ELF-1 (cell line): ENCODE data around the gene PIGZ.

Experiments
- DNase-seq: peaks from one replicate; pipeline ENCODE4 v3.0.0-alpha.2; 2016; ENCODE audit warnings: low read depth, low spot score

The PIGZ gene

DNA sequence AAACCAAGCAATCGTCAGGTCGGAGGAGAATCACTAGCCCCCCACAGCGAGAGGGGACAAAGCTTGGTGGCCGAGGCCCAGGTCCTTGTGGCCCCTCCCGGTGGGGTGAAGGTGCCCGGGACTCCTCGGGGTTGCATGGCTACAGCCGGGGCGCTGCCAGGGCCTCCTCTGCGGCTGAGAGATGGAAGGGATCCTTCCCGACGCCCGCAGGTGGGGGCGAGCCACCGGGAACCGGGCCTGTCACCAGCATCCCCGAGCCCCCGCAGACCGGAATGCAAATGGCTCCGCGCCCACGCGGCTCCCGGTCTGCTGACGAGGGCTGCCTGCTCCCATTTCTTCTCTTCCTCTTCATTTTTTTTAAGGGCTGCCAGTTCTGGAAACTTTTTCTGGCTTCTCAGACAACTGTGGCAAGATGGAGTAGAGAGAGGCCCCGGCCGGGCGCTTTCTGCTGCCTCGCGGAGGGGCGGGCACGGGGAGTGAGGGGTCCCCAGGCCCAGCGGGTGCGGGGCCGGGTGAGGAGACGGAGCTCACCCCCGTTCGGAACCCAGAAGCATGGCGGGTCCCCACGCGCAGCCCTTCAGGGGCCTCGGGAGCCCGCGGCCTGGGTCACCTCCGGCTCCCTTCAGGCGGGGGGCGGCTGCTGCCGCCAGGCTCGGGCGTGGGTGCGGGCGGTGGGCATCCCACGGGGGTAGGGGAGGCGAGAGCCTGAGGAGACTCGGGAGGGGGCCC lies 33.5 kb upstream of the PIGZ start:
- no peak for DNase-seq

GRCh38 chr3:197001106-197001971 lies 32.7 kb upstream of the PIGZ start:
- peak; percentile 3 for DNase-seq

GRCh38 chr3:197000211-197000610 lies 31.6 kb upstream of the PIGZ start:
- peak; percentile 1 for DNase-seq

- DNase-seq = no peak
Measured at GRCh38 chr3:196998966-196999760, 30.5 kb upstream of the PIGZ start.

GRCh38 chr3:196997311-196997710 lies 28.7 kb upstream of the PIGZ start:
- no peak for DNase-seq

GRCh38 chr3:196996454-196997265 lies 28.0 kb upstream of the PIGZ start:
- DNase-seq = peak; percentile 1

DNA sequence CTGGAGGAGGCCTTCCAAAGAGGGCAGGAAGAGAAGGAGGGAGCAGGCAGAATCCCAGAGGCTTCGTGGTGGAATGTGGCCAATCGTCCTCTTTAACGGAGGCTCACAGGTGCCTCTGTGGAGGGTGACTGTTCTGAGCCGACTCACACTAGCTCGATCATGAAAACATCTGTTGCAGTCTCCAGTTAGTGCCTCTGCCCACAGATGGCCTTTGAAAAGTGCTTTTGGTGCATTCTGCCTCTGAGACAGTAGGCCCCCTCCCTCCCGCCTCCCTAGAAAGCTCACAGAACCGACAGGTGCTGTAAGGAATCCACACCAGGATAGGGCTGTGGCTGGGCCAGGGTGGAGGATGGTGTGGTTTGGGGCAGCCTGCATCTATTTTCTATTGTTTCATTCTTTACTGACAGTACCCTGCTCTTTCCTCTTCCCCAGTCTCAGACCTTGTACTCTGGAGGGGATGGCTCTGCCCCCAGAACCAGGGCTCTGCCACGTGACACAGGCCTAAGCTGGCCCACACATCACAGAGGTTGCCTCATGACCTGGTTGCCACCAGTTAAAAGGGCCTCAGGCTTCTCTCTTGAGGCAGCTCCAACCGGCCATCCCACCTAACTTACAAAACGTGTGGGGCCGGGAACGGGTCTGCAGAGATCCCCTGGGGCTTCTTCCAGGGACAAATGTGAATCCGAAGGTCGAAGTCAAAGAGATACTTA lies 27.2 kb upstream of the PIGZ start:
- DNase-seq = no peak

DNA sequence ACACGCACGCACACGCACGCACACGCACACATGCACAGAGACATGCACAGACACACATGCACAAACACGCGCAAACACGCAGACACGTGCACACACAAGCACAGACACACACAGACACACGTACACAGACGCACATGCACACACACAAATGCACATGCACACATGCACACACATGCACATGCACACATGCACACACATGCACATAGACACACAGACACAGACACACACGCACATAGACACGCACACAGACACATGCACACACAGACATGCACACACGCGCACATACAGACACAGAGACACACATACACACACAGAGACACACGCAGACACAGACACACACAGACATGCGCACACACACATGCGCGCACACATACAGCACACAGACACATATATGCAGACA lies 26.4 kb upstream of the PIGZ start:
- no peak for DNase-seq

DNA sequence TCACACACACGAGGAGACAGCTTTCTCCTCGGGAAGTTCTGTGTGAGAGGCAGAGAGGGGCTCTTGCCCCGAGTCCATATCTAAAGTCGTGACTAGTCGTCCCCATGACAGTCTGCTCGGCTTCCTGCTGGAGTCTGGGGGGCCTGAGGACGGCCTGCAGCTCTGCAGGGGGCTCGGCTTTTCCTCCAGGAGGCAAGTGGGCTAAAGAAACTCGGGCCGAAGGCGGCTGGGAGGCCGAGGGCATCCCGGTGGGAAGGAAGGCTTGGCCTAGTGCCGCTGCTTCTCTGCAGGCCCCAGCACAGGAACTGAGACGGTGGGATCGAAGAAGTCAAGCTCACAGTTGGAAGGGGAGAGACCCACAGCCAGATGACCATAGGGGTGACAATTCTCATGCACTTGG lies 25.4 kb upstream of the PIGZ start:
- DNase-seq = no peak

- DNase-seq = no peak
Measured at GRCh38 chr3:196992461-196993065, 23.9 kb upstream of the PIGZ start.

DNA sequence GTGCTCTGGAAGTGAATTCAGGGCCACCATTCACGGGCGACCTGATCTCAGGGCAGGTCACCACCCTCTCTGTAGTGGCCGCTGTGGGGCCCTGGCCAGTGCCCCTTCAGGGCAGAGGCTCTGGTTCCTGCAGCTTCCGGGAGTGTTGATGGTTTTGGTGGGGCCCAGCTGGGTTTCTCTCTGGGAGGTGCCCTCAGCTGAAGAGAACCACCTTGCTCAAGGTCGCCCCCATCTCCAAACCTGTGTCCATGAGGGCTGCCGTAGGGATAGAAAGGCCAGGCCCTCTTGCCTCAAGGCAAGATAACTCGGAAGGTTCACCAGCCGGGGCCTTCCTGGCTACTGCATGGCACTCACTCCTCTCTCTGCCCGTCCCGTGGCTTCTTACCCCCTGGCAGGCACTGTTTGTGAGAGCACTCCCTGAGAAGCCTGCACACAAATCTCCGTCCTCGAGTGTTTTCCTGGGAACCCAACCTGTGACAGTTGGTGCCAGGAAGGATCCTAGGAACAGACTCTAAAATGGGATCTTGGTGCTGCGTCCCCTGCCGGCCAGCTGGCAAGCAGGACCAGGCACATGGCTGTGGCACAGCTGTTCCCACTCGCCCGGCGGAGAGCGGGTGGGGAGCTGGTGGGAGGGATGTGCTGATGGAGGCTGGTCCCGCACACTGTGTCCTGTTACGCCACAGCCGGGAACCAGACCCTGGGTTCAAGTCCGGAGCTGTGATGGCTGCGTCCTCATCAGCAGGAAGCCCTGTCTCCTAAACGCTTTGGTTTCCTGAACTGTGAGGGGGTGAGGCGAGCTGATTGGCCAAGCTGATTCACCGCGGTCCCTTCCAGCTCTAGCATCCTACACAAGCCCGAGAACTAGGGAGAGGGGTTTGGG lies 23.2 kb upstream of the PIGZ start:
- DNase-seq = no peak

DNA sequence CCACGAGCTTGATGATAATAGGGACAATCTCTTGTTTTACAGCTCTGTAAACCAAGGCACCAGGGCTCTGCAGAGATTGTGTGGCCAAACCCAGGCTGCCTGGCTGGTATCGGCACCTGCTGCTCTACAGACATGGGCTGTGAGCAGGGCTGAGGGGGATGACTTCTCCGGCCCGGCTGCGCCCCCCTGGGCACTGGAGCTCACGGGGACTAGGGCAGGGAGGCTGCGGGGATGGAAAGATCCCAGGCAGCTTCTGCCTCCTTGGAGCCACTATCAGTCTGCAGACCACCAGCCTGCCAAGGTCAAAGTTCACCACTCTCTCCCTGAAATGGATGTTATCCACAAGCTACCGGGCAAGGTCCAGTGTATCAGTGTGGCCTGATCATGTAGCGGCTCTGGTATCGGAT lies 22.0 kb upstream of the PIGZ start:
- DNase-seq = no peak

GRCh38 chr3:196989721-196990262 lies 21.2 kb upstream of the PIGZ start:
- DNase-seq = no peak

DNA sequence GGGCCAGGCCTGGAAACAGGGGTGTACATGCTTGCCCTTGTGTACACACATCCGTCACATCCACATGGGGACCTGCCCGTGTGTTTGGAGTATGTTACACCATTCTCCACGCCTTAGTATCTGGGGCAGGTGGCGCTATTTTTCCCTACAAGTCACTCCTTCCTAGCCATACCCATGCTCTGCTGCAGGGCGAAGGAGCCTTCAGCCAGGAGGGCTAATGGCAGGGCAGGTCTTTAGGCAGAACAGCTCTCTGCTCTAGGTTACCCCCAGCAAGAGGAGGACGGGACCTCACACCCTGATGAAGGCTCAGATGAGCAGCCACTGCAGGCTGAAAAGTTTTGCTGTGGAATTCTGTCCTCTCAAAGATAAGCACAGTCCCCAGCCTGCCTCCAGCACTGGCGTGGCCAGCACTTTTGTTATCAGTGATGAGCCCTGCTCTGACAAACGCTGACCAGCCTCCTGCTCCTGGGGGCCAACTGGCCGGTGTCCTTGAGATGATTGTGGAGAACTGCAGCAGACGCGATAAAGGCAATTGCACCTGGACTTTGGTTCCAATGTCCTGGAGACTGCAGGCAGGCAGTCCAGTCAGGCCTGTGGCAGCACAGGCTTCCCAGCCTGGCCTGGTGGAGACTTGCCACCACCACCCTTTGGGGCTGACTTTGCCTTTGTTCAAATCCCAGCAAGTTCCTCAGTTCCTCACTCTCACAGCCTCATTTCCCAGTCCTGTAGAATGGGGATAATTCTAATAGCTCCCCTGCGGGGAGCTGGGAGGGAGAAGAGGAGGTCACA lies 19.8 kb upstream of the PIGZ start:
- DNase-seq = peak; percentile 58

- no peak for DNase-seq
Measured at GRCh38 chr3:196987022-196987421, 18.4 kb upstream of the PIGZ start.

GRCh38 chr3:196985954-196986885 lies 17.6 kb upstream of the PIGZ start:
- no peak for DNase-seq

GRCh38 chr3:196985298-196985697 lies 16.7 kb upstream of the PIGZ start:
- DNase-seq = no peak
